ENCODE data around the gene RGS8. TPM values are rescaled to one million over a fixed set of nuclear protein-coding genes. Genes with fewer than 3 reads are reported as not detected.

The RGS8 gene
- total RNA-seq, 1 experiment from 2014 or later: not detected

DNA sequence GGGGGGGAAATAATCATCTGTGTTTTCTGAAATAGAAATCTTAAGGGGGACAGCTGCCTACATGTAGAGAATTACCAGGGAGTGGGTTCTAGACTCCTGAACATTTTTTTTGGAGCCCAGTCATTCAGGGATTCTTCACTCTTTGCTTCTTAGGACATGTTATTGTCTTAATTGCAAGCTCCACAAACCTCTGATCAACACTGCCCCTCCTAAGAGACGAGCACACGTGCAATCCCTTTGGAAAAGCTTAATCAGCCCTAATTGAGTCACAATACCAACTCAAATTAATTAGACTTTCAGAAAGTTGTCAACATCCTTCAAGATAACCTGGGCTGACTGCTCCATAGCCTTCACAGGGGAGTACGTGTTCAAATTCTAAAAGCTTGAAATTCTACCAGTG, 21.4 kb downstream of the RGS8 start:
- TF ChIP-seq EZH2 (IDR thresholded peaks at IDR 0.05; ENCODE audit: low read depth): no peak
- TF ChIP-seq, protein P1, sequence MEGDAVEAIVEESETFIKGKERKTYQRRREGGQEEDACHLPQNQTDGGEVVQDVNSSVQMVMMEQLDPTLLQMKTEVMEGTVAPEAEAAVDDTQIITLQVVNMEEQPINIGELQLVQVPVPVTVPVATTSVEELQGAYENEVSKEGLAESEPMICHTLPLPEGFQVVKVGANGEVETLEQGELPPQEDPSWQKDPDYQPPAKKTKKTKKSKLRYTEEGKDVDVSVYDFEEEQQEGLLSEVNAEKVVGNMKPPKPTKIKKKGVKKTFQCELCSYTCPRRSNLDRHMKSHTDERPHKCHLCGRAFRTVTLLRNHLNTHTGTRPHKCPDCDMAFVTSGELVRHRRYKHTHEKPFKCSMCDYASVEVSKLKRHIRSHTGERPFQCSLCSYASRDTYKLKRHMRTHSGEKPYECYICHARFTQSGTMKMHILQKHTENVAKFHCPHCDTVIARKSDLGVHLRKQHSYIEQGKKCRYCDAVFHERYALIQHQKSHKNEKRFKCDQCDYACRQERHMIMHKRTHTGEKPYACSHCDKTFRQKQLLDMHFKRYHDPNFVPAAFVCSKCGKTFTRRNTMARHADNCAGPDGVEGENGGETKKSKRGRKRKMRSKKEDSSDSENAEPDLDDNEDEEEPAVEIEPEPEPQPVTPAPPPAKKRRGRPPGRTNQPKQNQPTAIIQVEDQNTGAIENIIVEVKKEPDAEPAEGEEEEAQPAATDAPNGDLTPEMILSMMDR (conservative IDR thresholded peaks at IDR 0.05): no peak
- no peaks in the 10 kb centered on the region for H3K36me3 ChIP-seq (ENCODE audit: low read depth)
- no peaks in the 10 kb centered on the region for H3K79me2 ChIP-seq (ENCODE audit: low read depth)
- CTCF ChIA-PET: no interaction called here
- H3K9me2 ChIP-seq (ENCODE audit: insufficient read depth): no peaks in the 10 kb centered on the region
- no peaks in the 10 kb centered on the region for H3F3A ChIP-seq (ENCODE audit: insufficient read depth, low read depth)
- DNase-seq: no peak
- no peaks in the 10 kb centered on the region for H3K27me3 ChIP-seq (ENCODE audit: insufficient read depth, low read depth)
- intact Hi-C loops (cut with micrococcal nuclease; ENCODE audit: unreplicated experiment): no loop called here
- H3K4me2 ChIP-seq: no peak overlapping the region
- H3K4me3 ChIP-seq: no peak overlapping the region
- no peak overlapping the region for H2AFZ ChIP-seq
- H3K9me3 ChIP-seq (ENCODE audit: insufficient read depth, low read depth): no peaks in the 10 kb centered on the region
- POLR2A ChIA-PET (ENCODE audit: unreplicated experiment): no interaction called here
- no peaks in the 10 kb centered on the region for H4K20me1 ChIP-seq (ENCODE audit: insufficient read depth)
- H3K4me1 ChIP-seq (replicated peaks; ENCODE audit: insufficient read depth): 0 out of 2 replicates have a peak, but pooled peaks cover 4% of the 10 kb centered on the region
- BruUV-seq (replicated peaks): no TSS peak
- H3K27ac ChIP-seq: no peak overlapping the region

DNA sequence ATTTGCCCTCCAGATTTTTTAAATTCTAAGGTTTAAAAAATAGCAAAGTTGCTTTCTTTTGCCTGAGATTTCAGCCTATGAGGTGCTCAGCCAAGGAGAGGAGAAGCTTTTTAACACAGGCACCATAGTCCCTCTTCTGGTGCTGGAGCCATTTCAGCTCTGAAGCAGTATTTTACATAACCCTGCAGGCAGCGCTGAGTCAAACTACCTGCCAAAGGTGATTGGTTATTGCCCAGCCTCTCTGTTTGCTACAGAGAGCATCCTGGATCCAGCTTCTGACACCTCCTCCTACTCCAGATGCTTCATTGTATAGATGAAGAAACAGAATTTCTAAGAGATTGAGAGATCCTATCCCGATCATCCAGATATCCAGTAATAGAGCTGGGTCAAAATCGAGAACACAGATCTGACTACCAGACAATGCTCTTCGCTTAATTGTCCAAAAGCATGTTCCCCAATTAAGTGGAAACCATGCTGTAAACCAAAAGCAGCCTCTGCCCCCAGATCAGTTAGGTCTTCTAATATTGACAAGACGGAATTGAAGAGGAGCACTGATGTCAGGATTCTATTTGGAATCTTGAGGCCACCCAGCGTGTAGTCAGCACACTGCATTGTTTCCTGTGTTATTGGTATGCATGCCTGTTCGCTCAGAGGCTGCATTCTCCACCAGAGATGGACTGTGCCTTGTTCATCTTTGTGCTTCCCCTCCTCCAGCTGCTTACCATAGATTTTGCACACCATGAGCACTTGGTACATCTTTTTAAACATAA, 22.1 kb downstream of the RGS8 start:
- Histone ChIP-seq H3K9me2 (ENCODE audit: insufficient read depth) (no peaks in the 10 kb centered on the region), H3K36me3 (ENCODE audit: low read depth) (no peaks in the 10 kb centered on the region), H3K9me3 (ENCODE audit: insufficient read depth, low read depth) (no peaks in the 10 kb centered on the region), H3K79me2 (ENCODE audit: low read depth) (no peaks in the 10 kb centered on the region), H3F3A (ENCODE audit: insufficient read depth, low read depth) (no peaks in the 10 kb centered on the region), H2AFZ (no peak overlapping the region), H3K4me3 (no peak overlapping the region), H3K27ac (no peak overlapping the region), H3K4me2 (no peak overlapping the region), H4K20me1 (ENCODE audit: insufficient read depth) (no peaks in the 10 kb centered on the region), H3K27me3 (ENCODE audit: insufficient read depth, low read depth) (no peaks in the 10 kb centered on the region), H3K4me1 (replicated peaks; ENCODE audit: insufficient read depth) (0 out of 2 replicates have a peak, but pooled peaks cover 4% of the 10 kb centered on the region)
- ChIA-PET CTCF (no interaction called here), POLR2A (ENCODE audit: unreplicated experiment) (no interaction called here)
- no TSS peak for BruUV-seq (replicated peaks)
- no peak for DNase-seq
- intact Hi-C loops (cut with micrococcal nuclease; ENCODE audit: unreplicated experiment): no loop called here
- TF ChIP-seq EZH2 (IDR thresholded peaks at IDR 0.05; ENCODE audit: low read depth): no peak
- TF ChIP-seq, protein P1 (conservative IDR thresholded peaks at IDR 0.05): no peak

DNA sequence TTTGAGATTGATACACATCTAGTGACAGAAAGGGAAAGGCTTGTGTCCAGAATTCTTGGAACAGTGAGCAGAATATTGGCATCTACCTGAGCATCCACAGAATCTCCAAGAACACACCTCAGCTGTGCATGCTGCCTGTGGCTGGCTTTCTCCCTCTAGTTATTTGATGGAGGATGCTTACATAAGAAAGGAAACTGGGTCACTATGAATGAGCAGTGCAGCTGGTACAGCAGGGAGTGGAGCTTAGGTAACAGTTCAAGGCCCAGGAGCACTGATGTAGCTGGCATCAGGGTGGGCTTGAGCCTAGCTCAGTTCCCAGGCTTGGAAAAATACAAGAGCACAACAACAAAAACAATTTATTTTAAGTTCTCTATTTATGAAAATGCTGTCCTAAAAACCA, 26.3 kb downstream of the RGS8 start:
- H3K4me3 ChIP-seq: no peak overlapping the region
- no TSS peak for BruUV-seq (replicated peaks)
- no peaks in the 10 kb centered on the region for H3F3A ChIP-seq (ENCODE audit: insufficient read depth, low read depth)
- no peaks in the 10 kb centered on the region for H3K4me1 ChIP-seq (replicated peaks; ENCODE audit: insufficient read depth)
- H3K36me3 ChIP-seq (ENCODE audit: low read depth): no peaks in the 10 kb centered on the region
- H3K4me2 ChIP-seq: no peak overlapping the region
- no peaks in the 10 kb centered on the region for H3K9me3 ChIP-seq (ENCODE audit: insufficient read depth, low read depth)
- H2AFZ ChIP-seq: no peak overlapping the region
- ChIA-PET POLR2A (ENCODE audit: unreplicated experiment) (interaction anchor here (0.7 kb wide), 1 partner anchor 247 kb away, joined by 4 read pairs; no protein-coding TSS in a partner anchor), CTCF (no interaction called here)
- H3K9me2 ChIP-seq (ENCODE audit: insufficient read depth): no peaks in the 10 kb centered on the region
- H4K20me1 ChIP-seq (ENCODE audit: insufficient read depth): no peaks in the 10 kb centered on the region
- no peak for TF ChIP-seq EZH2 (IDR thresholded peaks at IDR 0.05; ENCODE audit: low read depth)
- TF ChIP-seq, protein P1 (conservative IDR thresholded peaks at IDR 0.05): no peak
- no peak for DNase-seq
- intact Hi-C loops (cut with micrococcal nuclease; ENCODE audit: unreplicated experiment): no loop called here
- no peaks in the 10 kb centered on the region for H3K79me2 ChIP-seq (ENCODE audit: low read depth)
- H3K27ac ChIP-seq: no peak overlapping the region
- no peaks in the 10 kb centered on the region for H3K27me3 ChIP-seq (ENCODE audit: insufficient read depth, low read depth)
